Measurements from ENCODE around the gene AGAP1. TPM values are rescaled to one million over a fixed set of nuclear protein-coding genes. Genes with fewer than 3 reads are reported as not detected.

AGAP1 gene
- total RNA-seq, 3 donors from 2014 or later (not counting 1 experiment from before 2014, with no cell fraction given), result 42.0 to 56.4 (median 45.7) TPM

- no peaks in the 10 kb centered on the region for H3K9me3 Mint-ChIP-seq
- H3K27ac Mint-ChIP-seq, result no peak overlapping the region
- Histone ChIP-seq H3K27ac (ENCODE audit: low read length) (no peak overlapping the region), H3K27me3 (ENCODE audit: control insufficient read depth, insufficient read depth, low read length) (no peaks in the 10 kb centered on the region), H3K9me3 (ENCODE audit: control insufficient read depth, insufficient read depth, low read length) (no peaks in the 10 kb centered on the region), H3K4me1 (ENCODE audit: control insufficient read depth, insufficient read depth, low read length) (no peaks in the 10 kb centered on the region), H3K36me3 (ENCODE audit: control insufficient read depth, insufficient read depth, low read length) (no peaks in the 10 kb centered on the region), H3K4me3 (ENCODE audit: low read length) (no peak overlapping the region)
- 88% methylated on average over 4 of the region's 4 CpGs for WGBS (ENCODE audit: insufficient coverage)
- no peaks in the 10 kb centered on the region for H3K36me3 Mint-ChIP-seq
- ATAC-seq (no peak), DNase-seq (no peak)
- H3K4me3 Mint-ChIP-seq, result no peak overlapping the region
- H3K27me3 Mint-ChIP-seq (ENCODE audit: low read depth in 2 of 2), result no peaks in the 10 kb centered on the region
- intact Hi-C loops (cut with micrococcal nuclease), result no loop called here
- TF ChIP-seq CTCF (IDR thresholded peaks at IDR 0.05), result no peak
- no peaks in the 10 kb centered on the region for H3K4me1 Mint-ChIP-seq
Measured at GRCh38 chr2:236092714-236093113, 598.9 kb downstream of the AGAP1 start.

DNA sequence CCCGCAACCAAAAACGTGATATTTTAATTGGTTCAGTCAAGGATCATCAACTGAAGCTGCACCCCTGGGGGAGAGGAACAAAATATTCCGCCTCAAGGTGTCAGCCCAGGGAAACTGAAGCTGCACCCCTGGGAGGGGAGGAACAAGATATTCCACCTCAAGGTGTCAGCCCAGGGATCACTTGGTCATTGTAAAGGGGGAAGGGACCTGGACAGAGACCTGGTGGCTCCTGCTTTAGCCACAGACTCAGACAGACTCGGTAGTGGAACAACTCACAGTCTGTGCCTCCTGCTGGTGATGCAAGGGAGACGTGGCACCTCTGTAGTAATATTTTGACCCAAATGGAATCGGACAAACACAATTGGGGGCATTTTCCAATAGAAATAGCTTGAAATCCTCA lies 599.3 kb downstream of the AGAP1 start:
- DNase-seq (no peak), ATAC-seq (no peak)
- H3K36me3 Mint-ChIP-seq, result no peaks in the 10 kb centered on the region
- intact Hi-C loops (cut with micrococcal nuclease), result no loop called here
- H3K4me1 Mint-ChIP-seq, result no peaks in the 10 kb centered on the region
- H3K9me3 Mint-ChIP-seq, result no peaks in the 10 kb centered on the region
- TF ChIP-seq CTCF (IDR thresholded peaks at IDR 0.05), result no peak
- H3K4me3 Mint-ChIP-seq, result no peak overlapping the region
- H3K27ac Mint-ChIP-seq, result no peak overlapping the region
- no peaks in the 10 kb centered on the region for H3K27me3 Mint-ChIP-seq (ENCODE audit: low read depth in 2 of 2)
- H3K9me3 ChIP-seq (ENCODE audit: control insufficient read depth, insufficient read depth, low read length), result no peaks in the 10 kb centered on the region
- 72% methylated on average over 6 of the region's 6 CpGs for WGBS (ENCODE audit: insufficient coverage)
- no peaks in the 10 kb centered on the region for H3K27me3 ChIP-seq (ENCODE audit: control insufficient read depth, insufficient read depth, low read length)
- H3K36me3 ChIP-seq (ENCODE audit: control insufficient read depth, insufficient read depth, low read length), result no peaks in the 10 kb centered on the region
- H3K4me3 ChIP-seq (ENCODE audit: low read length), result no peak overlapping the region
- no peaks in the 10 kb centered on the region for H3K4me1 ChIP-seq (ENCODE audit: control insufficient read depth, insufficient read depth, low read length)
- no peak overlapping the region for H3K27ac ChIP-seq (ENCODE audit: low read length)

DNA sequence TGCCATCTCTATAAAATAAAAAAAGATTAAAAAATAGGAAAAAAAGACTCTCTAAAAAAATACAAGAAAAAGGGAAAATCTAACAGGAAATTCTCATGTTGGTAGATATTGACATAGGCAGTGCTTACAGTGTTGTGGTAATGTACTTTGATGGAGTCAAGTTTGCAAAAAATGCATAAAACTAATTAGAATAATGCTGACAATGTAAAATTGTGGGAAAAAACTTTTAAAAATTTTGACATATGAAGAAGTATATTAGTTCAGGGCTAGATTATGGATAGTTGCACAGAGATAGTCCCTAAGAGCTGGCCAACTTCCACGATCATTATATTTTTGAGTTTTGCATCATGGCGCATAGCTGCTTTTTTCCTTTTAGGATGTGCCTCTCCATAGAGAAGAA lies 601.7 kb downstream of the AGAP1 start:
- DNase-seq (no peak), ATAC-seq (no peak)
- Histone ChIP-seq H3K27me3 (ENCODE audit: control insufficient read depth, insufficient read depth, low read length) (no peaks in the 10 kb centered on the region), H3K4me3 (ENCODE audit: low read length) (no peak overlapping the region), H3K9me3 (ENCODE audit: control insufficient read depth, insufficient read depth, low read length) (no peaks in the 10 kb centered on the region), H3K27ac (ENCODE audit: low read length) (no peak overlapping the region), H3K4me1 (ENCODE audit: control insufficient read depth, insufficient read depth, low read length) (no peaks in the 10 kb centered on the region), H3K36me3 (ENCODE audit: control insufficient read depth, insufficient read depth, low read length) (no peaks in the 10 kb centered on the region)
- Mint-ChIP-seq H3K9me3 (no peaks in the 10 kb centered on the region), H3K4me1 (no peaks in the 10 kb centered on the region), H3K27ac (no peak overlapping the region), H3K4me3 (no peak overlapping the region), H3K27me3 (ENCODE audit: low read depth in 2 of 2) (no peaks in the 10 kb centered on the region), H3K36me3 (no peaks in the 10 kb centered on the region)
- no peak for TF ChIP-seq CTCF (IDR thresholded peaks at IDR 0.05)
- 98% methylated on average over 2 of the region's 2 CpGs for WGBS (ENCODE audit: insufficient coverage)
- intact Hi-C loops (cut with micrococcal nuclease), result no loop called here

DNA sequence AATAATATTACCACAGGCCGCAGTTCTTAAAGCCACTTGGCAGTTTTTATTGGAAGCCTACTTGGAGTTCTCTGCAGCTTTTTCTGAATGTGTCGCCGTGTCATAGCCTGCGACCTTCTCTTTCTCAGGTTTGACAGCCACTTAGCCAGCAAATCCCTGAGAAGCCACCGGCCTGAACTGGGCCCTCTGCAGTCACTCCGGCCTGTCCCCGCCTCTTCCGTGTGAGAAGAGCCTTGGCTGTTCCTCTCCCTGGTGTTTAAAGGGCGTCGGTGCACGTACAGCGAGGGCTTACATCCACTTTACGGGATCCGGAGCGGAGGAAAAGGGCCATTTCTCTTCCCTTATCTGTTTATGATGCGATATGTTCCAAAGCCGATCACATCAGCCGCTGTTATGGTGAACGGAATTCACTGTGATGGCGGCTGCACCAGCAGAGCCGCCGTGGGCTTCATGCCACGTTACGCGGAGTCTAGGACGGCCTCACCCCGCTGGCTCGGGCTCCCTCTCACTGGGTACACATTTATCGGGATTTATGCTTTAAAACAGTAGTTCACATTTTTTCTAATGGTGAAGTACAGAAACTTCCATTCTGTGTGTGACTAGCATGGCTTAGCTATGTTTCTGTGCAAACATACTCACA lies 607.6 kb downstream of the AGAP1 start:
- H3K36me3 Mint-ChIP-seq, result no peaks in the 10 kb centered on the region

More for the DNA sequence above, 607.6 kb downstream of the AGAP1 start:
- no peaks in the 10 kb centered on the region for H3K36me3 ChIP-seq (ENCODE audit: control insufficient read depth, insufficient read depth, low read length)
- H3K9me3 ChIP-seq (ENCODE audit: control insufficient read depth, insufficient read depth, low read length), result no peaks in the 10 kb centered on the region
- ATAC-seq (no peak), DNase-seq (no peak)
- intact Hi-C loops (cut with micrococcal nuclease), result no loop called here
- H3K27me3 ChIP-seq (ENCODE audit: control insufficient read depth, insufficient read depth, low read length), result no peaks in the 10 kb centered on the region
- Mint-ChIP-seq H3K9me3 (no peaks in the 10 kb centered on the region), H3K4me1 (no peaks in the 10 kb centered on the region), H3K27ac (no peak overlapping the region), H3K4me3 (no peak overlapping the region), H3K27me3 (ENCODE audit: low read depth in 2 of 2) (no peaks in the 10 kb centered on the region)
- 95% methylated on average over 29 of the region's 29 CpGs for WGBS (ENCODE audit: insufficient coverage)
- H3K27ac ChIP-seq (ENCODE audit: low read length), result no peak overlapping the region
- H3K4me3 ChIP-seq (ENCODE audit: low read length), result no peak overlapping the region
- TF ChIP-seq CTCF (IDR thresholded peaks at IDR 0.05), result no peak
- no peaks in the 10 kb centered on the region for H3K4me1 ChIP-seq (ENCODE audit: control insufficient read depth, insufficient read depth, low read length)

Measured in natural killer cell (primary cell).